Mesothelial cell of epicardium (in vitro differentiated cells): Measurements from ENCODE around the gene CIBAR2. TPM values are rescaled to one million over a fixed set of nuclear protein-coding genes. Genes with fewer than 3 reads are reported as not detected.

ENCODE experiments used
- DNase-seq, 2 experiments: peaks; one replicate each; pipeline ENCODE4 v3.0.0; 2021; ENCODE audit warnings: low spot score in 2 of 2; ENCODE audit not compliant: unreplicated experiment in 2 of 2
- H3K27ac Mint-ChIP-seq: 2 replicates; pipeline ENCODE4 v1.8.0; 2021; ENCODE audit warnings: mixed read lengths
- H3K27me3 Mint-ChIP-seq: 2 replicates; pipeline ENCODE4 v1.8.0; 2021; ENCODE audit warnings: low read depth, mixed read lengths
- H3K36me3 Mint-ChIP-seq: 2 replicates; pipeline ENCODE4 v1.8.0; 2021; ENCODE audit warnings: mixed read lengths
- H3K4me1 Mint-ChIP-seq: 2 replicates; pipeline ENCODE4 v1.8.0; 2021; ENCODE audit warnings: mixed read lengths
- H3K4me3 Mint-ChIP-seq: 2 replicates; pipeline ENCODE4 v1.8.0; 2021; ENCODE audit warnings: mild to moderate bottlenecking, moderate library complexity, mixed read lengths
- H3K9me3 Mint-ChIP-seq: 2 replicates; pipeline ENCODE4 v1.8.0; 2021; ENCODE audit warnings: mixed read lengths
- total RNA-seq: library from RNA; stranded (reverse); gene quantifications from 3 replicates; pipeline ENCODE4 v1.2.1, GENCODE V29; 2021
- TF ChIP-seq, protein P1 (sequence below): fragments of 200-600 bp; sonication (generic); IDR thresholded peaks from one replicate; pipeline ENCODE4 v1.5.0; 2021; ENCODE audit warnings: antibody characterized with exemption; ENCODE audit not compliant: unreplicated experiment

Gene CIBAR2
- total RNA-seq, 1 donor from 2014 or later: not detected

DNA sequence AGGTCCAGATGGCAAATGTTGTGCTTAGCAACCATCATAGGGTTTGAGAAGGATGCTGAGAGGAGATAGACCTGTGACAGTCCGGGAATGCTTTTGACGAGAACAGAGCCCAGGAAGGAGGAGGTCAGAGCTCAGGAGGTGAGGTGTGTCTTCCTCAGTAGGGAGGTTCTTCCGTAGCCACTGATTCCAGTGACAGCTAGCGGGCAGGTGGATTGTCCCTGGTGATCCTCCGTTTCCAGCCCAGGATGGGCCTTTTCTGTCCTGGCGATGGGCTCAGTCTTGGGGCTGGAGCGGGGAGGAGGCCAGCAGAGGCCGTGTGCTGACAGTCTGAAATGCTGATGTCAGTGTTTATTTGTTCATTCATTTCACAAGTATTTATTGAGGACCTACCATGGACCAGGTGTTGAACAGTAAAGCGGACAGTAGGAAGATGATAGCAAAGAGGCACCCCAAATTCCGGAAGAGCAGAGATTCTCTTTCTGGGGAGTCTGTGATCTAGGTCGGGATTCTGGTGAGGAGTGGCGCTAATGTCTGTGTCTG, 45.9 kb downstream of the CIBAR2 start:
- Mint-ChIP-seq H3K27me3 (no peaks in the 10 kb centered on the region), H3K9me3 (no peaks in the 10 kb centered on the region), H3K27ac (no peak overlapping the region), H3K4me1 (no peaks in the 10 kb centered on the region), H3K4me3 (no peak overlapping the region), H3K36me3 (no peaks in the 10 kb centered on the region)
- no peak for DNase-seq
- TF ChIP-seq, protein P1, sequence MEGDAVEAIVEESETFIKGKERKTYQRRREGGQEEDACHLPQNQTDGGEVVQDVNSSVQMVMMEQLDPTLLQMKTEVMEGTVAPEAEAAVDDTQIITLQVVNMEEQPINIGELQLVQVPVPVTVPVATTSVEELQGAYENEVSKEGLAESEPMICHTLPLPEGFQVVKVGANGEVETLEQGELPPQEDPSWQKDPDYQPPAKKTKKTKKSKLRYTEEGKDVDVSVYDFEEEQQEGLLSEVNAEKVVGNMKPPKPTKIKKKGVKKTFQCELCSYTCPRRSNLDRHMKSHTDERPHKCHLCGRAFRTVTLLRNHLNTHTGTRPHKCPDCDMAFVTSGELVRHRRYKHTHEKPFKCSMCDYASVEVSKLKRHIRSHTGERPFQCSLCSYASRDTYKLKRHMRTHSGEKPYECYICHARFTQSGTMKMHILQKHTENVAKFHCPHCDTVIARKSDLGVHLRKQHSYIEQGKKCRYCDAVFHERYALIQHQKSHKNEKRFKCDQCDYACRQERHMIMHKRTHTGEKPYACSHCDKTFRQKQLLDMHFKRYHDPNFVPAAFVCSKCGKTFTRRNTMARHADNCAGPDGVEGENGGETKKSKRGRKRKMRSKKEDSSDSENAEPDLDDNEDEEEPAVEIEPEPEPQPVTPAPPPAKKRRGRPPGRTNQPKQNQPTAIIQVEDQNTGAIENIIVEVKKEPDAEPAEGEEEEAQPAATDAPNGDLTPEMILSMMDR: no peak

DNA sequence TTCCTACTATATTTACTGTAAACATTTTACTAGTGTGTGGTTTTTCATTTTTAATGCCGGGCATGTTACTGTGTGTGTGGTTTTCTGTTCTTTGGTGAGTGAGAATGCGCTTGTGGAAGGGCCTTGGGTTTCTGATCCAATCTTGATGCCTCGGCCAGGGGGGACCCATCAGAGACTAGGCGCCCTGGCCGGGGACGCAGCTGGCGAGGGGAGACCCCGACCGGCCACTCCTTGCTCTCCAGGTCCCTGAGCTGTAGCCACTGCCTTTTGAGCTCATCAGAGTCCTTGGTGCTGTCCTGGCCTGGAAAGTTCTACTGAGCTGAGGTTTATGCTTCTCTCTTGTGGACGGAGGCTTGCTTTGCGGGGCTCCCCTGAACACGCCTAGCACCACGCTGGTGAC, 47.2 kb downstream of the CIBAR2 start:
- no peaks in the 10 kb centered on the region for H3K36me3 Mint-ChIP-seq

DNA sequence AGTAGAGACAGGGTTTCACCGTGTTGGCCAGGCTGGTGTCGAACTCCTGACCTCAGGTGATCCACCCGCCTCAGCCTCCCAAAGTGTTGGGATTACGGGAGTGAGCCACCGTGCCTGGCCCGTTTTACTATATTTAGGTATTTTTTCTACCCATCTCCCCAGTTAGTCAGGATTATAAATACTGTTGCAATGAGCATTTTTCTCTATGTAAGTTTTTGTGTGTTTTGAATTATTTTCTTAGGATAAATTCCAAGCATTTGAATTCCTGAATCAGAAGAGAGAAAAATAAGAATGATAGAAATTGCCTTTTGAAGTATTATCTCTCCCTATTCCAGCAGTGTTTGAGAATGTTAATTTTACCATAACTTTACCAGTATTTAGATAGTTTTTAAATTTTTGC, 48.1 kb downstream of the CIBAR2 start:
- TF ChIP-seq, protein P1: no peak
- no peaks in the 10 kb centered on the region for H3K9me3 Mint-ChIP-seq
- no peaks in the 10 kb centered on the region for H3K36me3 Mint-ChIP-seq
- H3K27ac Mint-ChIP-seq: no peak overlapping the region
- no peak overlapping the region for H3K4me3 Mint-ChIP-seq
- no peak for DNase-seq
- H3K27me3 Mint-ChIP-seq: no peaks in the 10 kb centered on the region
- H3K4me1 Mint-ChIP-seq: no peaks in the 10 kb centered on the region

More for the DNA sequence above, 47.2 kb downstream of the CIBAR2 start:
- Mint-ChIP-seq H3K4me1 (no peaks in the 10 kb centered on the region), H3K27ac (no peak overlapping the region), H3K9me3 (no peaks in the 10 kb centered on the region), H3K4me3 (no peak overlapping the region), H3K27me3 (no peaks in the 10 kb centered on the region)
- DNase-seq: no peak
- TF ChIP-seq, protein P1: no peak

DNA sequence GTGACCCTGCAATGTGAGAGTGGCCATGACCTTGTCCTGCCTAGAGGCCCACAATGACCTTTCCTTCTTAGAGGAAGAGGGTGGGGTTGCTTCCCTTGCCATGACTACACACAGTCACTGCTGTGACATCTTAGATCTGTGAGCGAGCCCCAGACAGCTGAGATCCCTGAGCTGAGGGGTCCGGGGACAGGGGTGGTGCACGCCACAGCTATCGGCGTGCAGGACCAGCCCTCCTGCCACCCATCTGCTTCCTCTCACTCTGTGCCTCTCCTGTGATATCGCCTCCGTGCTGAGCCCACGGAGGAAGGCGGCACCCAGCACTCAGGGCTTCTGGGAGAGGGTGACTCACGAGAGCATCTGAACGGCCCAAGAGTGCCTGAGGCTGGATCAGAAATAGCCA, 49.4 kb downstream of the CIBAR2 start:
- no peak overlapping the region for H3K4me3 Mint-ChIP-seq
- H3K9me3 Mint-ChIP-seq: no peaks in the 10 kb centered on the region
- no peak overlapping the region for H3K27ac Mint-ChIP-seq
- DNase-seq: no peak
- peaks cover under 1% of the 10 kb centered on the region for H3K27me3 Mint-ChIP-seq
- H3K4me1 Mint-ChIP-seq: no peaks in the 10 kb centered on the region
- TF ChIP-seq, protein P1: no peak
- H3K36me3 Mint-ChIP-seq: no peaks in the 10 kb centered on the region

DNA sequence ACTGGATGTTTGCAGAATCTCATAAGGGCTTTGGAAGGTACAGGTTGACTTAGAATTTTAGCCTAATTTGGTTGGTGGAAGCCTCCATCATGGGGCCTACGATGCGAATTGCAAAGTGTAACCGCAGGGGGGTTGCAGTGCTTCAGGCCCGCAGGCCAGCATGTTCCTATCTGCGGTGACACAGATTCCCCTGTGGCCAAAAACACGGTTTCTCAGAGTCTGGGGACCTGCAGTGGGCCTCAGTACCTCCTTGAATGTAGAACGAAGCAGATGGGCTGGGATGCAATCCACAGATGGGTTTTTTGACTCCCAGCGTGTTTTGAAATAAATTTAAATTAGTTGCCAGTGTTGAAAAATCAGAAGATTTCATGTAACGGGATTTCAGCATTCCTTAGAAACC, 49.9 kb downstream of the CIBAR2 start:
- no peak overlapping the region for H3K27ac Mint-ChIP-seq
- peaks cover 3% of the 10 kb centered on the region for H3K27me3 Mint-ChIP-seq
- TF ChIP-seq, protein P1: no peak
- no peak for DNase-seq
- no peaks in the 10 kb centered on the region for H3K4me1 Mint-ChIP-seq
- H3K36me3 Mint-ChIP-seq: no peaks in the 10 kb centered on the region
- no peaks in the 10 kb centered on the region for H3K9me3 Mint-ChIP-seq
- H3K4me3 Mint-ChIP-seq: no peak overlapping the region

DNA sequence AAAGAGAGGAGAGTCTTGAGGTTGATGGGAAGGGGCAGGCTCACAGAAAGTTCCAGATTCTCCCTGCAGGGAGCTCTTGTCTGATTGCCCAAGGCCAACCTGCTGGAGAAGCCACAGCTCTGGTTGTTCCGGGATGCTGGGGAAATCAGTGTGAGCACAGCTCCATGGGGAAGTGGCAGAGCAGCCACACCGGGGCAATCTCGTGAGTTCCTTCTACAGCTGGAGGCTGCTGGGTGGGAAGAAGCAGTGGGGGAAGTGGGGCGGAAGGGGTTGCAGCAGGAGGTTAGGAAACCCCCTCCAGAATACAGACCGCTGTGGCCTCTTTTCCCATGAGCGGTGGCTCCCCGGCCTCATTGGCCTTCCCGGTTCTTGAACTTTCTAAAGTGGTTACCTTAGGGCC, 50.7 kb downstream of the CIBAR2 start:
- Mint-ChIP-seq H3K27me3 (peaks cover 3% of the 10 kb centered on the region), H3K9me3 (no peaks in the 10 kb centered on the region), H3K36me3 (no peaks in the 10 kb centered on the region), H3K4me3 (no peak overlapping the region), H3K4me1 (peaks cover under 1% of the 10 kb centered on the region), H3K27ac (no peak overlapping the region)
- DNase-seq: no peak
- TF ChIP-seq, protein P1: no peak
